ENCODE measurements around the gene FTO.

Gene FTO

DNA sequence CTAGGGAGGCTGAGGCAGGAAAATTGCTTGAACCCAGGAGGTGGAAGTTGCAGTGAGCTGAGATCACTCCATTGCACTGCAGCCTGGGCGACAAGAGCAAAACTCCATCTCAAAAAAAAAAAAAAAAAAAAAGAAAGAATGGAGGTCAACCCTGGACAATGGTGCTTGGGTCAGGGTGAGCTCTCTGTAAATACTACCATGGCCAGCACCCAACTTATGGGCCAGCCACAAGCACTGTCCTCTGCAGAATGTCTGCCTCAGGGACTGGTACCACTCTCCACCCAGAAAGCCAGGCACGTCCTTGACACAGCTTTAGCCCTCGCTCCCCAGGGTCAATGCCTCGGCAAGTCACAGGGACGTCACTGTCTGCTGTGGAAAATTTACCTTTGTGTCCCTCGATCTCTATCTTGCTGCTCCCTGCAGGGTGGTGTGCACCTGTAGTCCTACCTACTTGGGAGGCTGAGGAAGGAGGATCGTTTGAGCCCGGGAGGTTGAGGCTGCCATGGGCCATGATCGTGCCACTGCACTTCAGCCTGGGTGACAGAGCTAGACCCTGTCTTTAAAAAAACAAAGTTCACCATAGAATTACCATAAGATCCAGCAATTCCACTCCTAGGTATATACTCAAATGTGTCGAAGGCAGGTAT lies 459.4 kb downstream of the FTO start:
- Histone ChIP-seq H3K9me3 (no peaks in the 10 kb centered on the region), H3K27me3 (no peaks in the 10 kb centered on the region; the same call in 1 of the 2 replicates), H3K36me3 (no peaks in the 10 kb centered on the region), H3K4me3 (ENCODE audit: low read depth, low read length) (no peak overlapping the region), H3K4me1 (no peaks in the 10 kb centered on the region)
- DNase-seq, result no peak
- TF ChIP-seq, protein P1, sequence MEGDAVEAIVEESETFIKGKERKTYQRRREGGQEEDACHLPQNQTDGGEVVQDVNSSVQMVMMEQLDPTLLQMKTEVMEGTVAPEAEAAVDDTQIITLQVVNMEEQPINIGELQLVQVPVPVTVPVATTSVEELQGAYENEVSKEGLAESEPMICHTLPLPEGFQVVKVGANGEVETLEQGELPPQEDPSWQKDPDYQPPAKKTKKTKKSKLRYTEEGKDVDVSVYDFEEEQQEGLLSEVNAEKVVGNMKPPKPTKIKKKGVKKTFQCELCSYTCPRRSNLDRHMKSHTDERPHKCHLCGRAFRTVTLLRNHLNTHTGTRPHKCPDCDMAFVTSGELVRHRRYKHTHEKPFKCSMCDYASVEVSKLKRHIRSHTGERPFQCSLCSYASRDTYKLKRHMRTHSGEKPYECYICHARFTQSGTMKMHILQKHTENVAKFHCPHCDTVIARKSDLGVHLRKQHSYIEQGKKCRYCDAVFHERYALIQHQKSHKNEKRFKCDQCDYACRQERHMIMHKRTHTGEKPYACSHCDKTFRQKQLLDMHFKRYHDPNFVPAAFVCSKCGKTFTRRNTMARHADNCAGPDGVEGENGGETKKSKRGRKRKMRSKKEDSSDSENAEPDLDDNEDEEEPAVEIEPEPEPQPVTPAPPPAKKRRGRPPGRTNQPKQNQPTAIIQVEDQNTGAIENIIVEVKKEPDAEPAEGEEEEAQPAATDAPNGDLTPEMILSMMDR (IDR thresholded peaks at IDR 0.05; ENCODE audit: low read depth, low read length), result no peak

DNA sequence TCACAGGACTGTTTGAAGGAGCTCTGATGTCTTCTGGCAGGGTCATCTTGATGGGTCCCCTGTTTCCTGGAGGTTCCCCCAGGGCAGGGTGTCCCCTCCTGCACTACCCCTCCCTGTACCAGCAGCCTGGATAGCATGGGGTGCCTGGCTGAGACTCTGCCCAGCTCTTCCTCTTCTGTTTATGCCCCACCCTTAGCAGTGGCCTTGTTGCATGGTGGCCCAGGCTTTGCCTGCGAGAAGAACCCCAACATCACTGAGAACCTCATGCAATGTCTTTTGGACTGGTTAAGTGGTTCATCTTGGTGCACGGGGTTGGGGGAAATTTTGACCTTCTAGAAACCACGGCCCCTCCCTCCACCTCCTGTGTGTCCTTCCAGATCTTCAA lies 460.8 kb downstream of the FTO start:
- H3K36me3 ChIP-seq, result no peaks in the 10 kb centered on the region
- TF ChIP-seq, protein P1 (IDR thresholded peaks at IDR 0.05; ENCODE audit: low read depth, low read length), result no peak
- H3K4me1 ChIP-seq, result no peaks in the 10 kb centered on the region
- no peak overlapping the region for H3K4me3 ChIP-seq (ENCODE audit: low read depth, low read length)
- H3K9me3 ChIP-seq, result no peaks in the 10 kb centered on the region
- H3K27me3 ChIP-seq, result no peaks in the 10 kb centered on the region; the same call in 1 of the 2 replicates
- no peak for DNase-seq

DNA sequence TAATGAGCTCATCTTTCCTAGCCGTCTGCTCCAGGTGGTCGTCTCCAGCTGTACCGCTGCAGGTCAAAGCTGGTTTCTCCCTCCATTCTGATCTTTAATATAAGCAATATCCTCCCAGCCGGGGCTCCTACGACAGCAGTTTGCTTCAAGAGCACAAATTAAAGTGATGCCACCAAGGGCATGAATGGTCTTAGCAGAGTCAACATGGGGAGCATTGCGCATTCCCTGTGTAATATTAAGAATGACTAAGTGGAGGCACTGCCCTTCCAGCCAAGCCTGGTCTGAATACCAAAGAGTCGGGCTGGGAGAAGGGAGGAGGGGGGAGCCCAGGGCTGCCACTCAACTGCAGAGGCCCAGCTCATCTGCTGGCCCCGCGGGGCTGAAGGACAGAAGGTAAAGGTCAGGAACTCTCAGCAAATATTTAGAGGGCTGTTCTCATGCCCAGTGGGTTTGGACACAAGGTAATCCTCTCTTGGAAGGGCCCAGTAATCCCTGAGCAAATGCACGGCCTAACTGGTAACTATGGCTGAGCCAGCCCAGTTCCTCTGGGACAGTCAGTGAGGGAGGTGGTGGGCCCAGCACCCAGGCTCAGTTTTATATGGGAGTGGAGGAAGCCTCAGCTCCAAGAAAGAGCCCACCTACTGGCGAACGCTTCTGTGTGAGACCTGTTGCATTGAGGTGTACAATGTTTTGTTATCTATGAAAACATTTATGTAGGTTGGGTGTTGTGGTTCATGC lies 461.4 kb downstream of the FTO start:
- no peak for DNase-seq
- no peaks in the 10 kb centered on the region for H3K9me3 ChIP-seq
- H3K27me3 ChIP-seq, result no peaks in the 10 kb centered on the region; the same call in 1 of the 2 replicates
- H3K4me1 ChIP-seq, result no peaks in the 10 kb centered on the region
- no peaks in the 10 kb centered on the region for H3K36me3 ChIP-seq
- TF ChIP-seq, protein P1 (IDR thresholded peaks at IDR 0.05; ENCODE audit: low read depth, low read length), result no peak
- H3K4me3 ChIP-seq (ENCODE audit: low read depth, low read length), result no peak overlapping the region

DNA sequence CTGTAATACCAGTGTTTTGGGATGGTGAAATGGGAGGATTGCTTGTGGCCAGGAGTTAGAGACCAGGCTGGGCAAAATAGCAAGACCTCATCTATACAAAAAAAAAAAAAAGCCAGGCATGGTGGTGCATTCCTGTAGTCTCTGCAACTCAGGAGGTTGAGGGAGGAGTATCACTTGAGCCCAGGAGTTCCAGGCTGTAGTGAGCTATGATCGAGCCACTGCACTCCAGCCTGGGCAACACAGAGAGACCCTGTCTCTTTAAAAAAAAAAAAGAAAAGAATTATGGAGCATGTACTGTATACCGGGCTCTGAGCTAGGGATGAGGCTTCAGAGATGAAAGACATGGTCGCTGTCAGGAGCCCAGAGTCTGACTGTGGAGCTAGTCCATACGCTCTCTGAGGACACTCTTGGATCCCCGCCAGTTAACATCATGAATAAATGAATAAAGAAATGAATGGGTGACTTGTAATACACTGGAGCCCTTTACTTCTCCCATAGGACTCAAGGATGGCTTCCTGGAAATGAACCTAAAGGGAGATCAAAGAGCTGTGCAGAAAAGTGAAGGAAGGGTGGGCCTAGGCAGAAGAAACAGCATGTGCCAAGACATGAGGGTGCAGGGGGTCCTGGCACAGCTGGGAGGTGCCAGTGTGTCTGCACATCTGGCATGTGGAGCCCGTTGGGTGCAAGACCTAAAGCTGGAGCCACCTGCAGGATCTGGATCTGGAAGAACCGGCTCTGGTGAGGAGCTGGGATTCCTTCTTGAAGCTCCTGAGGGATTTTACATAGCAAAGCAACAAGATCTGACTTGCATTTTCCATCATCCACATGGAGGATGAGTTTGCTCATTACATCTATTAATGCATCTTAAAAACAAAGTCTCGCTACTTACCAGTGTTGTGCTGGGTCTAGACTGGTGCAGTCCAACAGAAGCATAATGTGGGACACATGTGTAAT lies 462.2 kb downstream of the FTO start:
- Histone ChIP-seq H3K27me3 (no peaks in the 10 kb centered on the region; the same call in 1 of the 2 replicates), H3K9me3 (no peaks in the 10 kb centered on the region), H3K36me3 (no peaks in the 10 kb centered on the region), H3K4me1 (peaks cover 4% of the 10 kb centered on the region), H3K4me3 (ENCODE audit: low read depth, low read length) (no peak overlapping the region)
- no peak for DNase-seq
- TF ChIP-seq, protein P1 (IDR thresholded peaks at IDR 0.05; ENCODE audit: low read depth, low read length), result no peak

DNA sequence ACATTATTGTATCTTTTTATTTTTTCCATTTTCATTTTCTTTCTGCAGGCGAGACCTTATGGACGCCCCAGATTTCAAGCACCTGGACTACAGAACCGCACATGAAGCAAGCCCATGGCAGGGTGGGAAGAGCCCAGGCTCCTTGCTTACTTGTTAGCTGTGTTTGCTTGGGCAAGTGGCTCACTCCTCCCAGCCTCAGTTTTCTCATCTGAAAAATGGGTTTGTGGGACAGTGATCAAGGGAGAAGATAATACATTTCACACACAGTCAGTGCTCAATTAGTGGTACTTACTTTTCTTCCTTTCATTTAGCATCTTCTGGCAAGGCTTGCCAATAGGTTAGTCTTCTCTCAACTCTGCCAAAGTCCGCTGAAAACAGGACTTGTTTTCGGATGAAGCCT lies 465.2 kb downstream of the FTO start:
- DNase-seq, result no peak
- Histone ChIP-seq H3K4me1 (peaks cover 16% of the 10 kb centered on the region), H3K36me3 (no peaks in the 10 kb centered on the region), H3K4me3 (ENCODE audit: low read depth, low read length) (no peak overlapping the region), H3K27me3 (no peaks in the 10 kb centered on the region), H3K9me3 (no peaks in the 10 kb centered on the region)
- TF ChIP-seq, protein P1 (IDR thresholded peaks at IDR 0.05; ENCODE audit: low read depth, low read length), result no peak

Data from BE2C (cell line).